ENCODE data around the gene KAT6B. TPM values are rescaled to one million over a fixed set of nuclear protein-coding genes. Genes with fewer than 3 reads are reported as not detected.

The KAT6B gene
- total RNA-seq, 1 experiment from 2014 or later = 14.9 TPM

- H3K27ac Mint-ChIP-seq (ENCODE audit: unreplicated experiment) = no peak overlapping the region
- TF ChIP-seq, protein P1, sequence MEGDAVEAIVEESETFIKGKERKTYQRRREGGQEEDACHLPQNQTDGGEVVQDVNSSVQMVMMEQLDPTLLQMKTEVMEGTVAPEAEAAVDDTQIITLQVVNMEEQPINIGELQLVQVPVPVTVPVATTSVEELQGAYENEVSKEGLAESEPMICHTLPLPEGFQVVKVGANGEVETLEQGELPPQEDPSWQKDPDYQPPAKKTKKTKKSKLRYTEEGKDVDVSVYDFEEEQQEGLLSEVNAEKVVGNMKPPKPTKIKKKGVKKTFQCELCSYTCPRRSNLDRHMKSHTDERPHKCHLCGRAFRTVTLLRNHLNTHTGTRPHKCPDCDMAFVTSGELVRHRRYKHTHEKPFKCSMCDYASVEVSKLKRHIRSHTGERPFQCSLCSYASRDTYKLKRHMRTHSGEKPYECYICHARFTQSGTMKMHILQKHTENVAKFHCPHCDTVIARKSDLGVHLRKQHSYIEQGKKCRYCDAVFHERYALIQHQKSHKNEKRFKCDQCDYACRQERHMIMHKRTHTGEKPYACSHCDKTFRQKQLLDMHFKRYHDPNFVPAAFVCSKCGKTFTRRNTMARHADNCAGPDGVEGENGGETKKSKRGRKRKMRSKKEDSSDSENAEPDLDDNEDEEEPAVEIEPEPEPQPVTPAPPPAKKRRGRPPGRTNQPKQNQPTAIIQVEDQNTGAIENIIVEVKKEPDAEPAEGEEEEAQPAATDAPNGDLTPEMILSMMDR (IDR thresholded peaks at IDR 0.05; ENCODE audit: insufficient read depth in 1 of 2, low read depth in 1 of 2, low read length in 1 of 2, severe bottlenecking in 1 of 2, unreplicated experiment in 1 of 2) = no peak
- peaks cover 29% of the 10 kb centered on the region for H3K4me1 Mint-ChIP-seq (ENCODE audit: low read depth, unreplicated experiment)
- no peaks in the 10 kb centered on the region for H3K27me3 Mint-ChIP-seq (ENCODE audit: insufficient read depth, unreplicated experiment)
- no peaks in the 10 kb centered on the region for H3K9me3 ChIP-seq
- intact Hi-C loops (cut with micrococcal nuclease; ENCODE audit: unreplicated experiment) = no loop called here
- POLR2A ChIA-PET = no interaction called here
- H3K4me3 Mint-ChIP-seq (ENCODE audit: unreplicated experiment) = peak overlapping the region; percentile 86
- no TSS peak for BruUV-seq (replicated peaks)
- peak; percentile 48 for DNase-seq
- H3K36me3 Mint-ChIP-seq (ENCODE audit: insufficient read depth, unreplicated experiment) = peaks cover 13% of the 10 kb centered on the region
- no peaks in the 10 kb centered on the region for H3K27me3 ChIP-seq (replicated peaks; ENCODE audit: control insufficient read depth, insufficient read depth, low read length)
- peak overlapping the region; percentile 98 for H3K4me3 ChIP-seq (ENCODE audit: low read depth, low read length)
- CTCF ChIA-PET = no interaction called here
- no peaks in the 10 kb centered on the region for H3K36me3 ChIP-seq (ENCODE audit: control insufficient read depth, insufficient read depth, low read length)
- H3K4me1 ChIP-seq = peaks cover 19% of the 10 kb centered on the region
- H3K9me3 Mint-ChIP-seq (ENCODE audit: unreplicated experiment) = no peaks in the 10 kb centered on the region
Measured at GRCh38 chr10:74824900-74825370, 1.5 kb upstream of the KAT6B start.

- intact Hi-C loops (cut with micrococcal nuclease; ENCODE audit: unreplicated experiment) = loop anchor here (1.0 to 2.0 kb wide), 2 partner anchors 197 to 285 kb away; partner anchors contain the start of gene SAMD8
- POLR2A ChIA-PET = interaction anchor here (0.6 to 0.8 kb wide), 7 partner anchors 11 to 826 kb away, joined by 3 to 10 read pairs (median 5); no protein-coding TSS in a partner anchor
- Histone ChIP-seq H3K36me3 (ENCODE audit: control insufficient read depth, insufficient read depth, low read length) (no peaks in the 10 kb centered on the region), H3K4me1 (peaks cover 19% of the 10 kb centered on the region), H3K4me3 (ENCODE audit: low read depth, low read length) (peak overlapping the region; percentile 98), H3K27me3 (replicated peaks; ENCODE audit: control insufficient read depth, insufficient read depth, low read length) (no peaks in the 10 kb centered on the region), H3K9me3 (no peaks in the 10 kb centered on the region)
- peaks cover 29% of the 10 kb centered on the region for H3K4me1 Mint-ChIP-seq (ENCODE audit: low read depth, unreplicated experiment)
- CTCF ChIA-PET = interaction anchor here (0.6 to 1.0 kb wide), 9 partner anchors 32 to 716 kb away, joined by 3 to 6 read pairs (median 4); partner anchors contain the start of genes COMTD1 and VDAC2
- no TSS peak for BruUV-seq (replicated peaks)
- peak overlapping the region; percentile 86 for H3K4me3 Mint-ChIP-seq (ENCODE audit: unreplicated experiment)
- peak; percentile 58 to 67 for DNase-seq
- peaks cover 13% of the 10 kb centered on the region for H3K36me3 Mint-ChIP-seq (ENCODE audit: insufficient read depth, unreplicated experiment)
- H3K27ac Mint-ChIP-seq (ENCODE audit: unreplicated experiment) = peak overlapping the region; percentile 96
- no peaks in the 10 kb centered on the region for H3K27me3 Mint-ChIP-seq (ENCODE audit: insufficient read depth, unreplicated experiment)
- no peaks in the 10 kb centered on the region for H3K9me3 Mint-ChIP-seq (ENCODE audit: unreplicated experiment)
- TF ChIP-seq, protein P1 (IDR thresholded peaks at IDR 0.05; ENCODE audit: insufficient read depth in 1 of 2, low read depth in 1 of 2, low read length in 1 of 2, severe bottlenecking in 1 of 2, unreplicated experiment in 1 of 2) = no peak
Measured at GRCh38 chr10:74825371-74826141, 844 bp upstream of the KAT6B start.

DNA sequence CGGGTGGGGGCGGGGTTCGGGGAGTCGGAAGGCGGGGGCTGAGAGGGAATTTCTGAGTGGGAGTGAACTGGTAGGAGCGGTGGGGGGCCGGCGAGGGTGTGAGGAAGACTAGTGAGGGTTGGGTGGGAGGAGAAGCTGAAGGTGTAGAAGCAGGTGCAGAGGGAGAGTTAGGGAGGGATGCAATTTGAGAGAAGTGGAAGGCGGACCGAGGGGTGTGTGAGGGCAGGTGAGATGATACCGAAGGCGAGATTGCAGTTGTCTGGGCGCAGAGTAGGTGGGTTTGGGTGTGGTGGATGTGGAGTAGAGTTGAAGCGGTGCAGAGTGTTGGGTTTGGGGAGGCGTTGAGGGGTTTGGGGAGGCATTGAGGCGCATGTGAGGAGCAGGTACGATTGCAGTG is 643 bp downstream of the KAT6B start:
- no peaks in the 10 kb centered on the region for H3K9me3 ChIP-seq
- CTCF ChIA-PET = no interaction called here
- Mint-ChIP-seq H3K4me3 (ENCODE audit: unreplicated experiment) (peak overlapping the region; percentile 86), H3K27me3 (ENCODE audit: insufficient read depth, unreplicated experiment) (no peaks in the 10 kb centered on the region), H3K27ac (ENCODE audit: unreplicated experiment) (peak overlapping the region; percentile 96), H3K36me3 (ENCODE audit: insufficient read depth, unreplicated experiment) (peaks cover 13% of the 10 kb centered on the region), H3K4me1 (ENCODE audit: low read depth, unreplicated experiment) (peaks cover 28% of the 10 kb centered on the region), H3K9me3 (ENCODE audit: unreplicated experiment) (no peaks in the 10 kb centered on the region)
- no peaks in the 10 kb centered on the region for H3K27me3 ChIP-seq (replicated peaks; ENCODE audit: control insufficient read depth, insufficient read depth, low read length)
- no TSS peak for BruUV-seq (replicated peaks)
- H3K36me3 ChIP-seq (ENCODE audit: control insufficient read depth, insufficient read depth, low read length) = no peaks in the 10 kb centered on the region
- DNase-seq = no peak
- peak overlapping the region; percentile 49 for H3K4me3 ChIP-seq (ENCODE audit: low read depth, low read length)
- intact Hi-C loops (cut with micrococcal nuclease; ENCODE audit: unreplicated experiment) = loop anchor here (2.0 kb wide), 1 partner anchor 284 kb away; the partner anchor contains the start of gene SAMD8
- TF ChIP-seq, protein P1 (IDR thresholded peaks at IDR 0.05; ENCODE audit: insufficient read depth in 1 of 2, low read depth in 1 of 2, low read length in 1 of 2, severe bottlenecking in 1 of 2, unreplicated experiment in 1 of 2) = no peak
- peaks cover 28% of the 10 kb centered on the region for H3K4me1 ChIP-seq
- POLR2A ChIA-PET = no interaction called here
